ENCODE data around the gene DLX2. TPM values are rescaled to one million over a fixed set of nuclear protein-coding genes. Genes with fewer than 3 reads are reported as not detected.
A peak's percentile ranks its signal among the peaks of the same experiment; 100 is the strongest.

Gene DLX2
- total RNA-seq, 4 donors from 2014 or later, result not detected

GRCh38 chr2:172107690-172108586 lies 5.2 kb upstream of the DLX2 start:
- ATAC-seq (ENCODE audit: low FRiP score) (no peak), DNase-seq (ENCODE audit: low spot score) (no peak)
- TF ChIP-seq CTCF (IDR thresholded peaks at IDR 0.05), result no peak

- DNase-seq (ENCODE audit: low spot score) (no peak), ATAC-seq (ENCODE audit: low FRiP score) (no peak)
- TF ChIP-seq CTCF (IDR thresholded peaks at IDR 0.05), result no peak
These were observed 3.6 kb upstream of the DLX2 start for GRCh38 chr2:172106108-172106961.

GRCh38 chr2:172105471-172106107 lies 2.9 kb upstream of the DLX2 start:
- DNase-seq (ENCODE audit: low spot score) (no peak), ATAC-seq (ENCODE audit: low FRiP score) (no peak)
- no peak for TF ChIP-seq CTCF (IDR thresholded peaks at IDR 0.05)

GRCh38 chr2:172103471-172104272 lies 972 bp upstream of the DLX2 start:
- no peak for ATAC-seq (ENCODE audit: low FRiP score)
- DNase-seq (ENCODE audit: low spot score), result peak; percentile 70
- TF ChIP-seq CTCF (IDR thresholded peaks at IDR 0.05), result peak in 1 of 3 donors; percentile 32

- no peak for DNase-seq (ENCODE audit: low spot score)
These were observed 794 bp downstream of the DLX2 start for GRCh38 chr2:172101821-172102390.

More at GRCh38 chr2:172101821-172102390, 794 bp downstream of the DLX2 start:
- ATAC-seq (ENCODE audit: low FRiP score), result no peak
- TF ChIP-seq CTCF (IDR thresholded peaks at IDR 0.05), result no peak
